Measurements from ENCODE around the gene SLC1A2. TPM values are rescaled to one million over a fixed set of nuclear protein-coding genes. Genes with fewer than 3 reads are reported as not detected.

SLC1A2 gene
- total RNA-seq, 4 donors from 2014 or later, result 0.05 to 1.2 (median 0.54) TPM

DNA sequence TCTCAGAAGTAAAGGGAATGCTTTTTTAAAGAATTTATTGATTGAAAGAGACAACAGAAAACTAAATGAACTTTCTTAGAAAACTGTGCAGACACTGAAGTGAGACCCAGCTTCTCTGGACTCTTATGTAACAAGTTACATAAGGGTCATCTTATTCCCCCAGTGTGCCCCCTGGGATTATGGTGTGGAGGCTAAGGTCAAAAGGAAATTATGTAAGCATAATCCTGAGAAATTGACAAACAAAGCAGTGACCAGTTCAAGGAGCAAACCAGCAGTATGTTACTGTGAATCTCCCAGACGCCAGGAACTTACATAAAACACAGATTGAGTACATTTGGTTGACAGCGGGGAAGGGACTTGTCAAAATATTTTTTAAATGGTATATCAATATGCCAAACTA, 78.6 kb downstream of the SLC1A2 start:
- no peak overlapping the region for H3K4me3 ChIP-seq (replicated peaks in 1 of 3)
- H3K27ac ChIP-seq, result no peak overlapping the region
- no peaks in the 10 kb centered on the region for H3K9me3 ChIP-seq
- no peak for DNase-seq
- no peaks in the 10 kb centered on the region for H3K27me3 ChIP-seq
- no peaks in the 10 kb centered on the region for H3K4me1 ChIP-seq
- no peaks in the 10 kb centered on the region for H3K36me3 ChIP-seq
- WGBS, 2 donors, result 91% methylated on average over 2 of the region's 2 CpGs
- intact Hi-C loops (cut with DNase I), result no loop called here
- no peak for TF ChIP-seq POLR2A (IDR thresholded peaks at IDR 0.05)
- TF ChIP-seq CTCF (IDR thresholded peaks at IDR 0.05), result no peak

DNA sequence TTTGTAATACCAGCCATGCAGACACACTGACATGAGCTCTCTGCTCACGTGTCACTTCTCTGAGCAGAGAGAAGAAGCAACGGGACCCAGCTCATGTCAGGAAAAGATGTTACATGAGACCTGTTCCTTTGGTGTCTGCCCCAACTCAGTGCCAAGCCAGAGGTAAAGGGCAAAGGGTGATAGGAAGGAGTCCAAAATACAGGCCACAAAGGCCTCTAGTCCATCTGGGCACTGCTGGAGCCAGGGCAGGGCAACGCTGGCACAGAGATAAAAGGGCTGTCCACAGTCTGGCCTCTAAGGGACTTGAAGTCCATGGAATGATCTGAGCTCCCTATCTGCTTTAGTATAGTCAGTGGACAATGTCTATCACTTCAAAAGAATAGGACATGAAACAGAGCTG, 79.3 kb downstream of the SLC1A2 start:
- WGBS, 2 donors, result 77 to 83% methylated on average over 2 to 3 of the region's 3 CpGs
- DNase-seq, result no peak
- intact Hi-C loops (cut with DNase I), result no loop called here

GRCh38 chr11:35338921-35339320, 80.4 kb downstream of the SLC1A2 start:
- Histone ChIP-seq H3K4me3 (replicated peaks in 1 of 3) (no peak overlapping the region), H3K27me3 (no peaks in the 10 kb centered on the region), H3K36me3 (no peaks in the 10 kb centered on the region), H3K4me1 (no peaks in the 10 kb centered on the region), H3K27ac (no peak overlapping the region), H3K9me3 (no peaks in the 10 kb centered on the region)
- WGBS, 2 donors, result 90 to 98% methylated on average over 2 of the region's 2 CpGs
- TF ChIP-seq POLR2A (IDR thresholded peaks at IDR 0.05) (no peak), CTCF (IDR thresholded peaks at IDR 0.05) (no peak)
- intact Hi-C loops (cut with DNase I), result no loop called here
- DNase-seq, result no peak

More for the DNA sequence above, 79.3 kb downstream of the SLC1A2 start:
- Histone ChIP-seq H3K36me3 (no peaks in the 10 kb centered on the region), H3K27me3 (no peaks in the 10 kb centered on the region), H3K4me3 (replicated peaks in 1 of 3) (no peak overlapping the region), H3K9me3 (no peaks in the 10 kb centered on the region), H3K4me1 (no peaks in the 10 kb centered on the region), H3K27ac (no peak overlapping the region)
- no peak for TF ChIP-seq CTCF (IDR thresholded peaks at IDR 0.05)
- no peak for TF ChIP-seq POLR2A (IDR thresholded peaks at IDR 0.05)

DNA sequence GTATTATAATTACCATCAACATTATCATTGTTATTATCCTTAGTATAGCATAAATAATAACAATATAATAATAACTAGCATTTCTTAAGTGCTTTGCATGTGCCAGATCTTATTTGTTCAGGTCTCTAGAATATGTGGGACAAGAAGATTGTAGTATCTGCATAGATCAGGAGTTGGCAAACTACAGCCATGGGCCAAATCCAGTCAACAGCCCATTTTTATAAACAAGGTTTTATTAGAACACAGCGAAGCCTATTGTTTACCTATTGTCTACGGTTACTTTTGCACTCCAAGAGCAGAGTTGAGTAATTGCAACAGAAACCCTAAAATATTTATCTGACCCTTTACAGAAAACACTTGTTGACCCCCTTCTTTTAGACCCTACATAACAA, 81.4 kb downstream of the SLC1A2 start:
- Histone ChIP-seq H3K36me3 (no peaks in the 10 kb centered on the region), H3K27me3 (no peaks in the 10 kb centered on the region), H3K9me3 (no peaks in the 10 kb centered on the region), H3K4me3 (replicated peaks in 1 of 3) (no peak overlapping the region), H3K4me1 (no peaks in the 10 kb centered on the region), H3K27ac (no peak overlapping the region)
- intact Hi-C loops (cut with DNase I), result no loop called here
- TF ChIP-seq CTCF (IDR thresholded peaks at IDR 0.05) (no peak), POLR2A (IDR thresholded peaks at IDR 0.05) (no peak)
- no peak for DNase-seq
- WGBS, 2 donors, result 91 to 97% methylated on average over 2 of the region's 2 CpGs

GRCh38 chr11:35337136-35337913, 82.0 kb downstream of the SLC1A2 start:
- no peaks in the 10 kb centered on the region for H3K36me3 ChIP-seq
- no peak overlapping the region for H3K27ac ChIP-seq
- DNase-seq, result no peak
- intact Hi-C loops (cut with DNase I), result no loop called here
- WGBS, 2 donors, result 74 to 88% methylated on average over 3 of the region's 3 CpGs
- H3K4me1 ChIP-seq, result no peaks in the 10 kb centered on the region
- TF ChIP-seq POLR2A (IDR thresholded peaks at IDR 0.05) (no peak), CTCF (IDR thresholded peaks at IDR 0.05) (no peak)
- no peaks in the 10 kb centered on the region for H3K9me3 ChIP-seq
- H3K27me3 ChIP-seq, result no peaks in the 10 kb centered on the region
- no peak overlapping the region for H3K4me3 ChIP-seq (replicated peaks in 1 of 3)

Measured in thyroid gland (tissue), 4 donors.